ENCODE data around the gene RASEF. TPM values are rescaled to one million over a fixed set of nuclear protein-coding genes. Genes with fewer than 3 reads are reported as not detected.

The RASEF gene
- total and polyA plus RNA-seq, 8 donors, result 6.6 to 26.7 (median 9.3) TPM

- DNase-seq (no peak), ATAC-seq (no peak)
- no peaks in the 10 kb centered on the region for H3K27me3 ChIP-seq
- H3K9me3 ChIP-seq, result no peaks in the 10 kb centered on the region
- H3K27ac ChIP-seq, result no peak overlapping the region
- intact Hi-C loops (cut with DNase I), result no loop called here
- H3K4me3 ChIP-seq, result no peak overlapping the region
- TF ChIP-seq CTCF (IDR thresholded peaks at IDR 0.05), result no peak
- no peaks in the 10 kb centered on the region for H3K36me3 ChIP-seq
- no peaks in the 10 kb centered on the region for H3K4me1 ChIP-seq
Measured at GRCh38 chr9:82968816-82969215, 94.1 kb downstream of the RASEF start.

- no peak for DNase-seq
- no peak for TF ChIP-seq CTCF (IDR thresholded peaks at IDR 0.05)
- no peaks in the 10 kb centered on the region for H3K9me3 ChIP-seq
- H3K27ac ChIP-seq, result no peak overlapping the region
- H3K4me1 ChIP-seq, result no peaks in the 10 kb centered on the region
- no peak overlapping the region for H3K4me3 ChIP-seq
- no peaks in the 10 kb centered on the region for H3K36me3 ChIP-seq
- ATAC-seq, result no peak
- no peaks in the 10 kb centered on the region for H3K27me3 ChIP-seq
- intact Hi-C loops (cut with DNase I), result no loop called here
Measured at GRCh38 chr9:82968388-82968787, 94.6 kb downstream of the RASEF start.

GRCh38 chr9:82961504-82962125, 101.3 kb downstream of the RASEF start:
- H3K27ac ChIP-seq, result no peak overlapping the region
- DNase-seq, result peak in 3 of 4 donors; percentile 63 to 88 (median 63)
- H3K4me1 ChIP-seq, result no peaks in the 10 kb centered on the region
- no peak overlapping the region for H3K4me3 ChIP-seq
- intact Hi-C loops (cut with DNase I), result no loop called here
- H3K36me3 ChIP-seq, result no peaks in the 10 kb centered on the region
- no peaks in the 10 kb centered on the region for H3K9me3 ChIP-seq
- peak; percentile 100 for ATAC-seq
- H3K27me3 ChIP-seq, result no peaks in the 10 kb centered on the region
- TF ChIP-seq CTCF (IDR thresholded peaks at IDR 0.05), result peak; percentile 68 to 78

- H3K27ac ChIP-seq, result no peak overlapping the region
- no peak for DNase-seq
- no peaks in the 10 kb centered on the region for H3K27me3 ChIP-seq
- H3K4me3 ChIP-seq, result no peak overlapping the region
- H3K4me1 ChIP-seq, result no peaks in the 10 kb centered on the region
- ATAC-seq, result no peak
- TF ChIP-seq CTCF (IDR thresholded peaks at IDR 0.05), result no peak
- H3K36me3 ChIP-seq, result no peaks in the 10 kb centered on the region
- no peaks in the 10 kb centered on the region for H3K9me3 ChIP-seq
- intact Hi-C loops (cut with DNase I), result no loop called here
Measured at GRCh38 chr9:82957529-82958379, 105.2 kb downstream of the RASEF start.

- Histone ChIP-seq H3K36me3 (no peaks in the 10 kb centered on the region), H3K4me3 (no peak overlapping the region), H3K27me3 (no peaks in the 10 kb centered on the region), H3K27ac (no peak overlapping the region), H3K9me3 (no peaks in the 10 kb centered on the region), H3K4me1 (no peaks in the 10 kb centered on the region)
- TF ChIP-seq CTCF (IDR thresholded peaks at IDR 0.05), result no peak
- ATAC-seq (no peak), DNase-seq (no peak)
- intact Hi-C loops (cut with DNase I), result no loop called here
Measured at GRCh38 chr9:82949203-82949602, 113.7 kb downstream of the RASEF start.

All from left lung (tissue), 10 donors.